ENCODE data around the gene WDR47. TPM values are rescaled to one million over a fixed set of nuclear protein-coding genes. Genes with fewer than 3 reads are reported as not detected.

The WDR47 gene
- total RNA-seq, 1 experiment from 2014 or later, result 16.1 TPM

- Mint-ChIP-seq H3K36me3 (ENCODE audit: insufficient read depth, unreplicated experiment) (peaks cover 7% of the 10 kb centered on the region), H3K9me3 (ENCODE audit: unreplicated experiment) (no peaks in the 10 kb centered on the region), H3K4me3 (ENCODE audit: unreplicated experiment) (no peak overlapping the region), H3K27ac (ENCODE audit: low read depth, unreplicated experiment) (no peak overlapping the region), H3K27me3 (ENCODE audit: insufficient read depth, unreplicated experiment) (no peaks in the 10 kb centered on the region), H3K4me1 (ENCODE audit: insufficient read depth, unreplicated experiment) (peaks cover 12% of the 10 kb centered on the region)
- intact Hi-C loops (cut with micrococcal nuclease), result no loop called here
- BruUV-seq (replicated peaks), result no TSS peak
- DNase-seq (ENCODE audit: unreplicated experiment), result no peak
- CTCF ChIA-PET, result interaction anchor here (1.0 to 1.4 kb wide), 2 partner anchors 13 to 55 kb away, joined by 3 to 7 read pairs; no protein-coding TSS in a partner anchor
- POLR2A ChIA-PET, result no interaction called here
- TF ChIP-seq CTCF (IDR thresholded peaks at IDR 0.05; ENCODE audit: unreplicated experiment), result no peak
Measured at GRCh38 chr1:109045595-109045994, 3.7 kb upstream of the WDR47 start.

GRCh38 chr1:109040989-109041620 is 797 bp downstream of the WDR47 start:
- no peaks in the 10 kb centered on the region for H3K27me3 Mint-ChIP-seq (ENCODE audit: insufficient read depth, unreplicated experiment)
- peak overlapping the region; percentile 94 for H3K4me3 Mint-ChIP-seq (ENCODE audit: unreplicated experiment)
- BruUV-seq (replicated peaks), result no TSS peak
- CTCF ChIA-PET, result no interaction called here
- no peak for TF ChIP-seq CTCF (IDR thresholded peaks at IDR 0.05; ENCODE audit: unreplicated experiment)
- no peaks in the 10 kb centered on the region for H3K9me3 Mint-ChIP-seq (ENCODE audit: unreplicated experiment)
- DNase-seq (ENCODE audit: unreplicated experiment), result peak; percentile 30
- peaks cover 7% of the 10 kb centered on the region for H3K36me3 Mint-ChIP-seq (ENCODE audit: insufficient read depth, unreplicated experiment)
- peaks cover 6% of the 10 kb centered on the region for H3K4me1 Mint-ChIP-seq (ENCODE audit: insufficient read depth, unreplicated experiment)
- intact Hi-C loops (cut with micrococcal nuclease), result loop anchor here (1.0 to 2.0 kb wide), 2 partner anchors 36 to 59 kb away; no protein-coding TSS in a partner anchor
- peak overlapping the region; percentile 14 for H3K27ac Mint-ChIP-seq (ENCODE audit: low read depth, unreplicated experiment)
- POLR2A ChIA-PET, result interaction anchor here (2.1 to 3.7 kb wide), 3 partner anchors 50 to 59 kb away, joined by 12 to 54 read pairs (median 19); partner anchors contain the start of gene TMEM167B

- CTCF ChIA-PET, result interaction anchor here (0.7 to 1.1 kb wide), 2 partner anchors 74 to 223 kb away, joined by 3 read pairs; partner anchors contain the start of gene ELAPOR1
- H3K27ac Mint-ChIP-seq (ENCODE audit: low read depth, unreplicated experiment), result peak overlapping the region; percentile 14
Measured at GRCh38 chr1:109040627-109040988, 1.3 kb downstream of the WDR47 start.

More at GRCh38 chr1:109040627-109040988, 1.3 kb downstream of the WDR47 start:
- H3K4me1 Mint-ChIP-seq (ENCODE audit: insufficient read depth, unreplicated experiment), result peaks cover 6% of the 10 kb centered on the region
- intact Hi-C loops (cut with micrococcal nuclease), result loop anchor here (2.0 kb wide), 1 partner anchor 36 kb away; no protein-coding TSS in a partner anchor
- TSS peak; percentile 63 for BruUV-seq (replicated peaks)
- peak overlapping the region; percentile 94 for H3K4me3 Mint-ChIP-seq (ENCODE audit: unreplicated experiment)
- no peak for TF ChIP-seq CTCF (IDR thresholded peaks at IDR 0.05; ENCODE audit: unreplicated experiment)
- POLR2A ChIA-PET, result interaction anchor here (2.1 to 3.7 kb wide), 2 partner anchors 51 to 59 kb away, joined by 12 to 54 read pairs; partner anchors contain the start of gene TMEM167B
- H3K36me3 Mint-ChIP-seq (ENCODE audit: insufficient read depth, unreplicated experiment), result peaks cover 7% of the 10 kb centered on the region
- no peaks in the 10 kb centered on the region for H3K9me3 Mint-ChIP-seq (ENCODE audit: unreplicated experiment)
- DNase-seq (ENCODE audit: unreplicated experiment), result no peak
- no peaks in the 10 kb centered on the region for H3K27me3 Mint-ChIP-seq (ENCODE audit: insufficient read depth, unreplicated experiment)
